ENCODE data around the gene HSDL2.

HSDL2 gene

DNA sequence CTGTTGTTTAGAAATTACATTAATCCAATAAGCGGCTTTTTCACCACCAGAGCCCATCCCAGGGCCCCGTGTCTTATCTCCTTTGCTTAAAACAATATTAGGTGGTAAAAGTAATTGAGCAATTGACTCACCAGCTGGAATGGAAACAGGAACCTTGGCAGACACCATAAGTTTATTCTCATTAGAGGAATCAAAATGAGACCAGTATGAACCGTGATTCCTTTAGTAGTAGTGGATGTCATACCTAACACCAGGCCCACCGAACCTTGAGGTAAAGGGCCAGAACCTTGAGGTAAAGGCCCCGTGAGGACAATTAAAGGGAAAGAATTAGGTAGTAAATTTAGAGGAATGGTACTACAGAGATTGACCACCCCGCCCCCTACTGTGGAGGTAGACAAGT lies 16.5 kb downstream of the HSDL2 start:
- Histone ChIP-seq H4K20me1 (ENCODE audit: insufficient read depth, low read length, poor library complexity, severe bottlenecking) (no peaks in the 10 kb centered on the region), H3K4me1 (ENCODE audit: insufficient read depth, low read length, poor library complexity, severe bottlenecking) (no peaks in the 10 kb centered on the region), H3K4me3 (ENCODE audit: low read length, poor library complexity, severe bottlenecking) (no peak overlapping the region), H3K9me2 (replicated peaks; ENCODE audit: low read depth, low read length) (no peaks in the 10 kb centered on the region), H3F3A (ENCODE audit: low read depth) (no peaks in the 10 kb centered on the region), H3K9ac (ENCODE audit: low read depth, low read length, poor library complexity, severe bottlenecking) (no peak overlapping the region), H3K9me3 (ENCODE audit: insufficient read depth, low read depth, low read length) (no peaks in the 10 kb centered on the region), H3K4me2 (ENCODE audit: low read depth, low read length, poor library complexity, severe bottlenecking) (no peak overlapping the region), H3K27me3 (ENCODE audit: insufficient read depth, low read length, poor library complexity, severe bottlenecking) (no peaks in the 10 kb centered on the region), H3K36me3 (ENCODE audit: insufficient read depth, low read length) (no peaks in the 10 kb centered on the region), H2AFZ (ENCODE audit: low read length) (no peak overlapping the region), H3K79me2 (ENCODE audit: insufficient read depth, low read length) (no peaks in the 10 kb centered on the region)
- TF ChIP-seq, protein P1, sequence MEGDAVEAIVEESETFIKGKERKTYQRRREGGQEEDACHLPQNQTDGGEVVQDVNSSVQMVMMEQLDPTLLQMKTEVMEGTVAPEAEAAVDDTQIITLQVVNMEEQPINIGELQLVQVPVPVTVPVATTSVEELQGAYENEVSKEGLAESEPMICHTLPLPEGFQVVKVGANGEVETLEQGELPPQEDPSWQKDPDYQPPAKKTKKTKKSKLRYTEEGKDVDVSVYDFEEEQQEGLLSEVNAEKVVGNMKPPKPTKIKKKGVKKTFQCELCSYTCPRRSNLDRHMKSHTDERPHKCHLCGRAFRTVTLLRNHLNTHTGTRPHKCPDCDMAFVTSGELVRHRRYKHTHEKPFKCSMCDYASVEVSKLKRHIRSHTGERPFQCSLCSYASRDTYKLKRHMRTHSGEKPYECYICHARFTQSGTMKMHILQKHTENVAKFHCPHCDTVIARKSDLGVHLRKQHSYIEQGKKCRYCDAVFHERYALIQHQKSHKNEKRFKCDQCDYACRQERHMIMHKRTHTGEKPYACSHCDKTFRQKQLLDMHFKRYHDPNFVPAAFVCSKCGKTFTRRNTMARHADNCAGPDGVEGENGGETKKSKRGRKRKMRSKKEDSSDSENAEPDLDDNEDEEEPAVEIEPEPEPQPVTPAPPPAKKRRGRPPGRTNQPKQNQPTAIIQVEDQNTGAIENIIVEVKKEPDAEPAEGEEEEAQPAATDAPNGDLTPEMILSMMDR (conservative IDR thresholded peaks at IDR 0.05; ENCODE audit: low read length), result no peak
- TF ChIP-seq EZH2phosphoT487 (IDR thresholded peaks at IDR 0.05; ENCODE audit: borderline replicate concordance), result no peak

GRCh38 chr9:112396872-112397271 lies 17.0 kb downstream of the HSDL2 start:
- no peak for TF ChIP-seq EZH2phosphoT487 (IDR thresholded peaks at IDR 0.05; ENCODE audit: borderline replicate concordance)
- TF ChIP-seq, protein P1 (conservative IDR thresholded peaks at IDR 0.05; ENCODE audit: low read length), result no peak
- Histone ChIP-seq H3K4me2 (ENCODE audit: low read depth, low read length, poor library complexity, severe bottlenecking) (no peak overlapping the region), H3K79me2 (ENCODE audit: insufficient read depth, low read length) (no peaks in the 10 kb centered on the region)

DNA sequence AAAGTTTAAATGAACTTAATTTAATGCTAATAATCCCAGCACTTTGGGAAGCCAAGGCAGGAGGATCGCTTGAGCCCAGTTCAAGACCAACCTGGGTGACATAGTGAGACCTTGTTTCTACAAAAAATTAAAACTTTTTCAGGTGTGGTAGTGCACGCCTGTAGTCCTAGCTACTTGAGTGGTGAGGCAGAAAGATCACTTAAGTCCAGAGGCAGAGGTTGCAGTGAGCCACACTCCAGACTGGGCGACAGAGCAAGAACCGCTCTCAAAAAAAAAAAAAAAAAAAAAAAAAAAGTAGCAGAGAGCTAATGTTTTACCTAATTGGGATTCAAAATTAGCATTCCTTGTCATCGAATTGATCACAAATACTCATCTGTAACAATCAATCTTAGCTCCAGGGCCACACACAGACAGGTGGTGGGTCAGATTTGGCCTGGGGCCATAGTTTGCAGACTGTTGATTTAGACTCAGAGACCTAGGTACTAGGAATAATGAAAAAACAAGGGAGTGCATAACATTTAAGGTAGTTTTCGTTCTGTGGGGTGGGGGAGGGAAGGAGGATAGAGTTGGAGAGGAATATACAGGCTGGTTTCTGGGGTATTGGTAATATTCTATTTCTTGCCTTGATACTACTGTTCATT lies 21.4 kb downstream of the HSDL2 start:
- no peak overlapping the region for H2AFZ ChIP-seq (ENCODE audit: low read length)
- H3K36me3 ChIP-seq (ENCODE audit: insufficient read depth, low read length), result no peaks in the 10 kb centered on the region
- H3K9me2 ChIP-seq (replicated peaks; ENCODE audit: low read depth, low read length), result no peaks in the 10 kb centered on the region
- no peak overlapping the region for H3K9ac ChIP-seq (ENCODE audit: low read depth, low read length, poor library complexity, severe bottlenecking)
- no peaks in the 10 kb centered on the region for H3K79me2 ChIP-seq (ENCODE audit: insufficient read depth, low read length)
- H3K9me3 ChIP-seq (ENCODE audit: insufficient read depth, low read depth, low read length), result no peaks in the 10 kb centered on the region
- no peaks in the 10 kb centered on the region for H4K20me1 ChIP-seq (ENCODE audit: insufficient read depth, low read length, poor library complexity, severe bottlenecking)
- no peak overlapping the region for H3K4me2 ChIP-seq (ENCODE audit: low read depth, low read length, poor library complexity, severe bottlenecking)
- H3F3A ChIP-seq (ENCODE audit: low read depth), result no peaks in the 10 kb centered on the region
- H3K27me3 ChIP-seq (ENCODE audit: insufficient read depth, low read length, poor library complexity, severe bottlenecking), result no peaks in the 10 kb centered on the region
- H3K4me3 ChIP-seq (ENCODE audit: low read length, poor library complexity, severe bottlenecking), result no peak overlapping the region
- no peak for TF ChIP-seq EZH2phosphoT487 (IDR thresholded peaks at IDR 0.05; ENCODE audit: borderline replicate concordance)
- TF ChIP-seq, protein P1 (conservative IDR thresholded peaks at IDR 0.05; ENCODE audit: low read length), result no peak
- H3K4me1 ChIP-seq (ENCODE audit: insufficient read depth, low read length, poor library complexity, severe bottlenecking), result no peaks in the 10 kb centered on the region

More at GRCh38 chr9:112396872-112397271, 17.0 kb downstream of the HSDL2 start:
- H3K9me3 ChIP-seq (ENCODE audit: insufficient read depth, low read depth, low read length), result no peaks in the 10 kb centered on the region
- H3F3A ChIP-seq (ENCODE audit: low read depth), result no peaks in the 10 kb centered on the region
- no peaks in the 10 kb centered on the region for H3K27me3 ChIP-seq (ENCODE audit: insufficient read depth, low read length, poor library complexity, severe bottlenecking)
- H3K4me1 ChIP-seq (ENCODE audit: insufficient read depth, low read length, poor library complexity, severe bottlenecking), result no peaks in the 10 kb centered on the region
- no peak overlapping the region for H2AFZ ChIP-seq (ENCODE audit: low read length)
- no peaks in the 10 kb centered on the region for H3K36me3 ChIP-seq (ENCODE audit: insufficient read depth, low read length)
- H4K20me1 ChIP-seq (ENCODE audit: insufficient read depth, low read length, poor library complexity, severe bottlenecking), result no peaks in the 10 kb centered on the region
- no peaks in the 10 kb centered on the region for H3K9me2 ChIP-seq (replicated peaks; ENCODE audit: low read depth, low read length)
- H3K4me3 ChIP-seq (ENCODE audit: low read length, poor library complexity, severe bottlenecking), result no peak overlapping the region
- no peak overlapping the region for H3K9ac ChIP-seq (ENCODE audit: low read depth, low read length, poor library complexity, severe bottlenecking)

Data from Loucy (cell line).